Bronchial epithelial cell (primary cell): ENCODE measurements around the gene BPTF. TPM values are rescaled to one million over a fixed set of nuclear protein-coding genes. Genes with fewer than 3 reads are reported as not detected.
"Not testable (repeated sequence)": the region's sequence is repeated elsewhere in the genome, so short reads cannot be mapped to it uniquely, and the experiment has no call there.

Experiments
- DNase-seq: peaks from one replicate; pipeline ENCODE4 v3.0.0-alpha.2; 2010; ENCODE audit warnings: low read depth
- FAIRE-seq: peaks from 2 replicates; lab custom pipeline; 2011; peaks lifted over from hg19 to GRCh38; lab: Jason Lieb, UNC
- H3K27me3 ChIP-seq: 2 replicates; pipeline ENCODE4 v1.5.1; 2011; ENCODE audit warnings: low read length; ENCODE audit not compliant: control insufficient read depth, insufficient read depth
- H3K36me3 ChIP-seq: 2 replicates; pipeline ENCODE4 v1.5.1; 2011; ENCODE audit warnings: low read length; ENCODE audit not compliant: control insufficient read depth, insufficient read depth
- H3K4me3 ChIP-seq: 2 replicates; pipeline ENCODE4 v1.5.1; 2011; ENCODE audit warnings: mild to moderate bottlenecking, low read depth, low read length, control low read depth
- CTCF ChIP-seq: IDR thresholded peaks from 2 replicates; pipeline ENCODE4 v1.5.1; 2011; ENCODE audit warnings: mild to moderate bottlenecking, moderate library complexity, low read length, control low read depth, inconsistent platforms; ENCODE audit not compliant: insufficient read depth, severe bottlenecking
- total RNA-seq: library from RNA; depleted of rRNA; stranded (reverse); fragments of >200 nt; gene quantifications from 2 replicates; pipeline ENCODE4 v1.2.1, GENCODE V29; 2014

Gene BPTF
- total RNA-seq, 1 donor from 2014 or later = 18.7 TPM

- Histone ChIP-seq H3K4me3 (no peak overlapping the region), H3K36me3 (peaks cover 9% of the 10 kb centered on the region), H3K27me3 (no peaks in the 10 kb centered on the region)
- no peak for TF ChIP-seq CTCF
- no peak for FAIRE-seq
- DNase-seq = no peak
Observed at GRCh38 chr17:67850991-67851631, 25.8 kb downstream of the BPTF start.

- FAIRE-seq (no peak), DNase-seq (no peak)
- peaks cover 9% of the 10 kb centered on the region for H3K36me3 ChIP-seq
- no peaks in the 10 kb centered on the region for H3K27me3 ChIP-seq
- no peak for TF ChIP-seq CTCF
- H3K4me3 ChIP-seq = no peak overlapping the region
Observed at GRCh38 chr17:67853703-67854102, 28.4 kb downstream of the BPTF start.

DNA sequence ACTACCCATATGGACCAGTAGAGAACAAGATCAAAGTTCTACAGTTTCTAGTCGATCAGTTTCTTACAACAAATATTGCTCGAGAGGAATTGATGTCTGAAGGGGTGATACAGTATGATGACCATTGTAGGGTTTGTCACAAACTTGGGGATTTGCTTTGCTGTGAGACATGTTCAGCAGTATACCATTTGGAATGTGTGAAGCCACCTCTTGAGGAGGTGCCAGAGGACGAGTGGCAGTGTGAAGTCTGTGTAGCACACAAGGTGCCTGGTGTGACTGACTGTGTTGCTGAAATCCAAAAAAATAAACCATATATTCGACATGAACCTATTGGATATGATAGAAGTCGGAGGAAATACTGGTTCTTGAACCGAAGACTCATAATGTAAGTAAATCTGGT lies 29.1 kb downstream of the BPTF start:
- Histone ChIP-seq H3K36me3 (peaks cover 9% of the 10 kb centered on the region), H3K27me3 (no peaks in the 10 kb centered on the region), H3K4me3 (no peak overlapping the region)
- no peak for FAIRE-seq
- DNase-seq = no peak
- no peak for TF ChIP-seq CTCF

DNA sequence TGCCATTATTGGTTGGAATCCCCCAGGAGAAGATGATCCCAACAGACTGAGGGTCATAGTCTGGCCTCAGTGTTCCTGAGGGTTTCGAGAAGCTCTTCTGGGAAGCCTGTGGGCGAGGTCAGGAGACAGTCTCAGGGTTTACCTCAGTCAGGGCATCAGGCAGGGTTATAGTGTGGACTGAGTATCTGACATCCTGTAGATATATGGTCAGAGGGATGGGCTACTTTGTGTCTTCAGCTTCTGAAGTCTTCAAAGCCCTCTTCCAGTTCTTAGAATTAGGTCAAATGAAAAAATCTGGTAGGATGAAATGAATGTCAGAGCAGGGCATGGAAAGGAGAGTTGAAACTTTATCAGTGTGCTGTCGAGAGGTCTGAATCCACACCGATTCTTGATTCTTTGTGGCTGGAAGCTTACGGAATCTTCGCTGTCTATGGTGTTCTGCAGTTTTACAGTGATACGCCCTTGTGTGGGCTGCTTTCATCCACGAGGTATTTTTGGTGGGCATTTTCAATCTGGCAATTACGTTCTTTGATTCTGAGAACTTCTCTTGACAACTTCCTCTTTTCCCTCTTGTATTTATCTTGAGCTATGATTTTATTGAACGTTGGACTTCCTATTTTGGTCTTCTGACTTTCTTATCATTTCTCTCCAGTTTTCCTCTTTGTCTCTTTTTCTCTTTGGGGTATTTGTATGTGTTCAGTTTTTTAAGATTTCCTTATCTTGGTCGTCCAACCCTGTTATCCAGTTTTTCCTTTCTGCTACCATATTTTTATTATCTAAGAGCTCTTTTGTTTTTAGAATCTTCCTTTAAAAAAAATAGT lies 30.4 kb downstream of the BPTF start:
- no peak for DNase-seq
- FAIRE-seq = no peak
- no peak for TF ChIP-seq CTCF

DNA sequence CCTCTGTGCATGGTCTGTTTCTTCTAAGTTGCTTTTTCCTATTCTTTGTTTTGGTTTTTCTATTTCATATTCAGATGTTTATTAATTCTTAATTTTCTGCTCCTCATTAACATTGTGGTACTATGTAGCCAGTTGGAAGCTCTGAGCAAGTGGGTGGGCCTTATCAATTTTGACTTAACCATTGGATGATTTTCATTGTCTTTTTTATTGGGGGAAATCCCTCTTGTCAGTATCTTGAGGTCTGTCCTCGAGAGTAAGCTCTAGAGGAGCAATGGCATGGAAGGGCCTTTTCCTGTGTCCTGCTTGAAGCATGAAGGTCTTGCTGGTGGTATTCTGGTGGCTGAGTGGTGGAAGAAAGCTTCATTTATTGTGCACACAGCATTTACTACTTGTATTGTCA lies 31.1 kb downstream of the BPTF start:
- FAIRE-seq, H3K36me3 ChIP-seq, H3K4me3 ChIP-seq, DNase-seq, H3K27me3 ChIP-seq: not testable (repeated sequence)

More for the DNA sequence above, 30.4 kb downstream of the BPTF start:
- Histone ChIP-seq H3K4me3 (no peak overlapping the region), H3K36me3 (peaks cover 9% of the 10 kb centered on the region), H3K27me3 (no peaks in the 10 kb centered on the region)

- no peak for FAIRE-seq
- no peak for DNase-seq
- no peaks in the 10 kb centered on the region for H3K27me3 ChIP-seq
- H3K4me3 ChIP-seq = no peak overlapping the region
- no peak for TF ChIP-seq CTCF
- peaks cover 1% of the 10 kb centered on the region for H3K36me3 ChIP-seq
Observed at GRCh38 chr17:67862614-67863217, 37.4 kb downstream of the BPTF start.
